GM18861 (cell line): ENCODE measurements around the gene BYSL.
"Not testable (repeated sequence)": the region's sequence is repeated elsewhere in the genome, so short reads cannot be mapped to it uniquely, and the experiment has no call there.

ENCODE experiments used
- ATAC-seq: cut with Tn5 transposase; IDR thresholded peaks from one replicate; pipeline ENCODE4 v1.9.1; 2021; ENCODE audit not compliant: unreplicated experiment

Gene BYSL

GRCh38 chr6:41941280-41942066 lies 20.2 kb downstream of the BYSL start, which contains the start of gene CCND3:
Gene CCND3, minus strand, starts transcription at chr6:41941808. Its CDS starts 159 bp downstream, at chr6:41941649.
- peak; percentile 75 for ATAC-seq

DNA sequence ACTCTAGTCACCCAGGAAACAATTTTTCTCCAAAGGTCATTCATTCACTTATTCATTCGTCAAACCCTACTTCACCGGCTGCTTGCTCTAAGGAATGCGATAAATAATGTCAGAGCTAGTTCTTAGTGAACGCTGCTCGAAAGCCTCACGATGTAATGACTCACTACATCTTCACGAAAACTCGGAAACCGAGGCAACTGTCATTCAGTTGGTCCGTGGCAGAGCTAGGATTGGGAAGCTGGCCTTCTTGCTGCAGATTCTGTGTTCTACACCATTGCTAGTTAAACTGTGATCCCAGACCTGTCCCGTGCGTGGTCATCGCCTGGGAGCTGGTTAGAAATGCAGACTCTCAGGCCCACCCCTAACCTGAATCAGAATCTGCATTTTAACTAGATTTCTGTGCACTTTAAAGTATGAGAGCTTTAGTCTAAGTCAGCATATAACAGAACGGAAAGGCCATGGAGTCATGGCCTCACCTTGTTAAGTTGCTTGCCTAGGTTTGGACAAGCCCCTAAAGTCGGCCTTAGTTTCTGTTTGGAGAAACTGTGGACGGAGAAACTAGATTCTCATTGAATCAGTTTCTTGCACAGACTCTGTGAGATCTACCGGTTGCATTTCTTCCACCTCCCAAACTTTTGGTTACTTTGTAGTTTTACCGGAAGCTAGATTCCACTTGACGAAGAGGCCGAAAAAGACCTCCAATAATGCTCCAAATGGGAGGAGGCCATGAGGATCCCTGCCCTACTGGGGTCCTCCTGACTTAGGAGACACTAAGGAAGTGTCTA lies 21.0 kb downstream of the BYSL start:
- ATAC-seq: no peak

DNA sequence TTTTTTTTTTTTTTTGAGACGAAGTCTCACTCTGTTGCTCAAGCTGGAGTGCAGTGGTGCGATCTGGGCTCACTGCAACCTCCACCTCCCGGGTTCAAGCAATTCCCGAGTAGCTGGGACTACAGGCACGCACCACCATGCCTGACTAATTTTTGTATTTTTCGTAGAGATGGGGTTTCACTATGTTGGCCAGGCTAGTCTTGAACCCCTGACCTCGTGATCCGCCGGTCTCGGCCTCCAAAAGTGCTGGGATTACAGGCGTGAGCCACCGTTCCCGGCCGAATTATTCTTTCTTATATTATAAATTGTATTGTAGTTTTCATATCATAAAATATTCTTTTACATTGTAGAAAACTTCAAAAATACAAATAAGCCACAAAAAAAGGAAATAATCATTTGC lies 21.6 kb downstream of the BYSL start:
- not testable (repeated sequence) for ATAC-seq

DNA sequence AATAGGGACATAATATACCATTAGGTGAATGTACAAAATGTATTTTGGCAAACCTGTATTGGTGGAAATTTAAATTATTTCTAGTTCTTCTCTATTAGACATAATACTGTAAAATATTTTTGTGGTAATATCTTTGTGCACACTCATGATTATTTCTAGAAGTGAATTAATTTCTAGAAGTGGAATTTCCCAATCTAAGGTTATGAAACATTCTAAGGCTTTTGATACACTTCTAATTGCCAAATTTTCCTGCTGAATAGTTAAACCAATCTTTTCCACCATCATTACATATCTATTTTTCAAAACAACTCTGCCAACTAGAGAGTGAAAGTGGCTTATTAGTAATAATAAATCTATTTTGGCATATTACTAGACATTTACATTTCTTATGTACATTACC lies 22.2 kb downstream of the BYSL start:
- no peak for ATAC-seq

DNA sequence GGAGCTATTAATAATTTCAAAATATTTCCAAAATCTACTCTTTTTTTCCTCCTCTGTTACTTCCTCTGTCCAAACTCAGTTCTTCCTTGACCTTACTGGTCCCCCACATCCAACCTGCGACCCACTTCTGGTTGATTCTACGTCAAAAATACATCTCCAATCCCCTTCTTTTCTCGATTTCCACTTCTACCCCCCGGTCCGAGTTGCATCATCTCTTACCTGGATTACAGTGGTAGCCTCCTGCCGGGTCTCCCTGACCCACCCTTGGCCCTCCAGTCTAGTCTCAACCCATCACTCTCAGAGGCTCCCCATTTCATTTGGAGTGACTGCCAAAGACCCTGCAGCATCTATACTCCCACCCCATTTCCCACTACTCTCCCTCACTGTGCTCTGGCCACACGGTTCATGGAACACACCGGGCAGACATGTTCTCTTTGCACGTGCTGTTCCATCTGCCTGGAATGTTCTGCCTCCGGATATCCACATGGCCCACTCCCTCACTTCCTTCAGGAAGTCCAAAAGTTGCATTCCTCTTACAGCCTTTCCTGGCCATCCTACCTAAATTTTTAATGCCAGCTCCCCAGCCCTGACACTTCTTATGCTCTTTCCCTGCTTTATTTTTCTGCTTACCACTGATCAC lies 26.4 kb downstream of the BYSL start:
- ATAC-seq: no peak

DNA sequence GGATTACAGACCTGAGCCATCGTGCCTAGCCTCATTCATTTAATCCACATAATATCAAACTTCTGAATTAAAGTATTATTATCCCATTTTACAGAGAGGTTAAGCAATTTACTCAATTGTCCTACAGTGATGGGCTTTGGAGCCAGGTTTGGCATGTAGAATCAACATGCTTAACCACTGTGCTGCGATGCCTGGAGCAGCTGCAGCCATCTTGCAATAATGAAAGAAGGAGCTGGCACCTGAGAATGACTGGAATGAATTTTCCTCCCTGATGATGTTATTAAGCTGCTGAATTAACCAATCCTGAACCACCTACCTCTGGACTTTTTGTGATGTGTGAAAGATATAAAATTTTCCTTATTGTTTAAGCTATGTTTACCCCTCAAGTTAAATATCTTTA lies 33.4 kb downstream of the BYSL start:
- ATAC-seq: no peak

GRCh38 chr6:41955412-41955811 lies 34.1 kb downstream of the BYSL start:
- ATAC-seq: no peak

GRCh38 chr6:41957117-41957516 lies 35.8 kb downstream of the BYSL start:
- no peak for ATAC-seq

DNA sequence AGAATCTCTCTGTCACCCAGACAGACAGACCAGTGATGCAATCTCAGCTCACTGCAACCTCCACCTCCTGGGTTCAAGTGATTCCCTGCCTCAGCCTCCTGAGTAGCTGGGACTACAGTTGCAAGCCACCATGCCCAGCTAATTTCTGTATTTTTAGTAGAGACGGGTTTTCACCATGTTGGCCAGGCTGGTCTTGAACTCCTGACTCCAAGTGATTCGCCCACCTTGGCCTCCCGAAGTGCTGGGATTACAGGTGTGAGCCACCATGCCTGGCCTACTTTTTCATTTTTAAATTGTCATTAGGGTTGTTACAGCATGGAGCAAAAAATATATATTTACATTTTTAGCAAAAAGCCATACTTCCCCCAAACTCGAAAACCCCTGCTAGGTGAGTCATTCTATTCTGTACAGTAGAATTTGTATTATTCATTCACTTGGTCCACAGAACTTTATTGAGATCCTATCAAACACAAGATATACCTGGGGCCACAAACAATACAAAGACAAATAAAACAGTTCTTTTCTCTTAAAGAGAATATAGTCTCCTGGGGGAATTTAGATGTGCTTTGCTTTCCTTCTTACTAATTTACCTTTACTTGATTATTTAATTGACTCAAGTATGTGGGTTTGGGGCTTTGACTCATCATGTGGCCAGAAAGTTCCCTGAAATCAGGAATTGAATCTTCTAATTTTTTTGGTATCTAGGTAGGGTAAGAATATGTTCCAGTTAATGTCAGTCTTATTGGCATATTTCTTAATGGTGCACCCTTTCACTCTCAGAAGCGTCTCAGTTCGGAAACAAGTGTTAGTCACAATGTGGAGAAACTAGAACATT lies 36.9 kb downstream of the BYSL start:
- no peak for ATAC-seq

DNA sequence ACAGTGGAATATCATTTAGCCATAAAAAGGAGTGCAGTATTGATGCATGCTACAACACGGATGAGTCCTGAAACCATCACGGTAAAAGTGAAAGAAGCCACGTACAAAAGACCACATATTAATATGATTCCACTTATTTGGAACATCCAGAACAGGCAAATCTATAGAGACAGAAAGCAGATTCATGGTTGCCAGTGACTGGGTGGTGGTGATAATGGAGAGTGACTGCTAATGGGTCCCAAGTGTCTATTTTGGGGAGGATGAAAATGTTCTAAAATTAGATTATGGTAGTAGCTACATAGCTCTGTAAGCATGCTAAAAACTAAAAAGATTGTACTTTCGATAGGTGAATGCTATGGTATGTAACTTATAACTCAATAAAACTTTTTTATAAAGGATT lies 38.7 kb downstream of the BYSL start:
- no peak for ATAC-seq

GRCh38 chr6:41963371-41963770 lies 42.1 kb downstream of the BYSL start:
- ATAC-seq: no peak

DNA sequence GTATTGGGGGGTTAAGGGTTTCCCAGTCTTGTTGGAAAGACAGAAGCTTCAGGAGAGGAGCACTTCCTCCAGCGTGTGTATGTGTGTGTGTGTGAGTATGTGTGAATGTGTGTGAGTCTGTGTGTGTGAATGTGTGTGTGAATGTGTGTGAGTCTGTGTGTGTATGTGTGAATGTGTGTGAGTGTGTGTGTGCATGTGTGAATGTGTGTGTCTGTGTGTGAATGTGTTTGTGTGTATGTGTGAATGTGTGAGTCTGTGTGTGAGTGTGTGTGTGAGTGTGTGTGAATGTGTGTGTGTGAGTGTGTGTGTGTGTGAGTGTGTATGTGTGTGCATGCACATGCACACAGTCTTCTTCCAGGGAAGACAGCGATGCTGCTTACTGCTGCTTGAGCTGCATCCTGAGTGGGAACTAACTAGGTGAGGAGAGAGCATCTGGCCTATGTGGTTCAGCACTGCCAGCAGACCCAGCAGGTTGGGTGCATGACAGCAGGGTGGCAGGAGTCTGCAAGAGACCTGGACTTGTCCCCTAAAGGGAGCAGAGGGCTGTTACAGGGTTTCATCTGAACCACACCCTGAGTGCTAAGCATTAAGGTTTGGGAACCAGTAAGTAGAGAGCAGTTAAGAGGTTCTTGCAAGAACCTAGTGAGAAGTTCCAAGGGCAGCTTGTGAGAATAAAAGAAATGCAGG lies 43.0 kb downstream of the BYSL start:
- ATAC-seq: no peak

DNA sequence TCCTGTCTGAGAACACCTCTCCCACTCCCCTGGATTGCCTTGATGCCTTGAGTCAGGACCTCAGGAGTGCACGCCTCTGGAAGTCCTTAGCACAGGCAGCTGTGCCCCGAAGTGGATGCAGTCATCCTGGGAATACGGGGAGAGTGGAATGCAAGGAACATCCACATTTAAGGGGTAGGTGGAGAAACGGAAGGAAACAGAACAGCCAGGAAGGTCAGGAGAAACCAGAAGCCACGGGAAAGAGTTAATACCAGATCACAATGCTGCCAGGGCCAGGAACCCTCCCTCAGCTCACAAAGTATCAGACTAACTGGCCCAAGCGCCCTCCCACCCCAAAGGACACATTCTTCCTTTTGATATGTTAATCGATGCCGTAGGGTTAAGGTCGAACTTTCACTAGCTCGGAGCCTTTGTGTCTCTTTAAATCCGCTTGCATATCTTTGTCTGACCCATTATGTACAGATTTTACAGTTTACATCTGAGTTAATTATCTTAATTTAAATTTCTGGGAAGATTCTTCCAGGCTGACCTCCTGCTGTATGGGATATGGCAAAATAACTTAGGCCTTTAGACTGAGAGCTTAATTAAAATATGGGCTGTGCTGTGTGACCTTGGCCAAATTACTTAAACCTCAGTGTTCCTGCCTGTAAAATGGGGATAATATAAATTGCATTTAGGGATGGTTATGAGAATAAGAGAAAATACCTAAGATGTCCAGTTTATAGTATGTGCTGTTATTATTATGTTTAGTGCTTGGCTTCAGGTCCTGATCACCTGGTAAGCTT lies 44.3 kb downstream of the BYSL start:
- ATAC-seq: no peak

GRCh38 chr6:41966214-41966920 lies 45.1 kb downstream of the BYSL start:
- no peak for ATAC-seq

GRCh38 chr6:41966961-41967311 lies 45.6 kb downstream of the BYSL start:
- ATAC-seq: no peak

GRCh38 chr6:41967312-41968287 lies 46.3 kb downstream of the BYSL start:
- no peak for ATAC-seq

DNA sequence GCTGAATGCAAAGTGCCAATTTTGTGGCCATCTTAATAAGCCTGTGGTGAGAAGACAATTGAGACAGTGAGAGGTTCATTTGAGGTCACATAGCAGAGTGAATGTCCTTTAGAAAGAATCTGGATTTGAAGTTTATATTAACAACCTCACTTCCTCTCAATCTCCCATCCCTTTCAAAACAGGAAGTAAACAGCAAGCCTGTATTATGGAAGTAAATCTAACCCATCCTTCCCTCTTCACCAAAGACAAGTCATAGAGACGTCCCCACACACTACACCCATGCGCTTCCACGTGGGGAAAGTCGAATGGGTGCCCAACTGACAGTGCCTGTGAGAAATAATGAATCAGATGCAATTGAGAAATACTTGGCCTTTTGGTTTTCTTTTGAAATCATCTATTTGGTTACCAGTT lies 49.1 kb downstream of the BYSL start:
- ATAC-seq: no peak

- no peak for ATAC-seq
Observed at GRCh38 chr6:41972826-41973225, 51.5 kb downstream of the BYSL start.
